Measurements from ENCODE around the gene CHTOP. TPM values are rescaled to one million over a fixed set of nuclear protein-coding genes. Genes with fewer than 3 reads are reported as not detected.

Gene CHTOP
- total and polyA plus RNA-seq, 2 of the 4 experiments (the other 2 are of a cell fraction) = 33.9 to 50.8 TPM

- in situ Hi-C loops (cut with MboI; ENCODE audit: low sequenced_read_pairs) = no loop called here
- H3K14ac ChIP-seq (replicated peaks; ENCODE audit: low read depth, low read length) = no peak overlapping the region
- no peak overlapping the region for H2AK5ac ChIP-seq (ENCODE audit: low read depth, low read length)
- ATAC-seq (ENCODE audit: low read depth) (no peak), DNase-seq (no peak)
- no peak overlapping the region for H3K18ac ChIP-seq (ENCODE audit: low read depth, low read length)
- no peak for TF ChIP-seq FOS (IDR thresholded peaks at IDR 0.05; ENCODE audit: low read depth, low read length)
- TF ChIP-seq CHD1 (IDR thresholded peaks at IDR 0.05; ENCODE audit: low read depth, low read length) = no peak
- no peak for TF ChIP-seq USF2 (IDR thresholded peaks at IDR 0.05; ENCODE audit: low read depth, low read length)
- TF ChIP-seq MXI1 (IDR thresholded peaks at IDR 0.05; ENCODE audit: borderline replicate concordance, low read depth, low read length) = no peak
- TF ChIP-seq MAFK (IDR thresholded peaks at IDR 0.05; ENCODE audit: low read depth, low read length) = no peak
- no peak for TF ChIP-seq SMC3 (IDR thresholded peaks at IDR 0.05; ENCODE audit: low read depth, low read length)
- TF ChIP-seq CTCF (conservative IDR thresholded peaks at IDR 0.05; ENCODE audit: low read depth, low read length) = no peak
- no peak for TF ChIP-seq MAZ (IDR thresholded peaks at IDR 0.05; ENCODE audit: borderline replicate concordance, low read depth, low read length)
- no peak for TF ChIP-seq RFX5 (IDR thresholded peaks at IDR 0.05; ENCODE audit: low read depth, low read length)
- TF ChIP-seq NFE2L2 (IDR thresholded peaks at IDR 0.05; ENCODE audit: low read depth, low read length) = no peak
- TF ChIP-seq BHLHE40 (IDR thresholded peaks at IDR 0.05; ENCODE audit: low read depth, low read length) = no peak
- TF ChIP-seq RAD21 (IDR thresholded peaks at IDR 0.05; ENCODE audit: low read length) = no peak
- TF ChIP-seq RCOR1 (IDR thresholded peaks at IDR 0.05; ENCODE audit: insufficient replicate concordance, low read length) = no peak
- TF ChIP-seq CEBPB (IDR thresholded peaks at IDR 0.05; ENCODE audit: low read depth, low read length) = no peak
- BruUV-seq (replicated peaks) = no TSS peak
- 0 out of 2 replicates have a peak, but pooled peaks cover 8% of the 10 kb centered on the region for H3K9me1 ChIP-seq (ENCODE audit: insufficient read depth, low read length)
- no peaks in the 10 kb centered on the region for H3K27me3 ChIP-seq (ENCODE audit: control insufficient read depth, insufficient read depth, low read length)
- dilution Hi-C loops (cut with HindIII; ENCODE audit: low sequenced_read_pairs, unreplicated experiment) = no loop called here
- no peak overlapping the region for H4K91ac ChIP-seq (ENCODE audit: insufficient read depth, low read depth, low read length)
- no peak overlapping the region for H2AK9ac ChIP-seq (replicated peaks; ENCODE audit: low read depth, low read length, poor library complexity)
- no peak overlapping the region for H2BK5ac ChIP-seq (ENCODE audit: low read depth, low read length, poor library complexity, severe bottlenecking)
- 82% methylated on average over 3 of the region's 9 CpGs; no CpG with 5 or more reads in 1 of the 2 experiments for WGBS, 2 experiments (ENCODE audit: extremely low coverage in 2 of 2, insufficient read length in 1 of 2)
- no peak overlapping the region for H3K27ac ChIP-seq (ENCODE audit: insufficient read depth, low read length)
- no peak overlapping the region for H3K56ac ChIP-seq (ENCODE audit: extremely low read depth, insufficient read depth, low read length)
- H3K9ac ChIP-seq (ENCODE audit: low read depth, low read length) = no peak overlapping the region
- peaks cover 40% of the 10 kb centered on the region for H3K36me3 ChIP-seq (ENCODE audit: control insufficient read depth, insufficient read depth, low read length)
- no peaks in the 10 kb centered on the region for H3K9me3 ChIP-seq (ENCODE audit: control insufficient read depth, insufficient read depth, low read length)
- no peak overlapping the region for H2BK15ac ChIP-seq (ENCODE audit: low read depth, low read length)
- H2BK20ac ChIP-seq (ENCODE audit: low read depth, low read length) = no peak overlapping the region
- intact Hi-C loops (cut with micrococcal nuclease) = no loop called here
- peaks cover 43 to 60% of the 10 kb centered on the region in 2 experiments for H3K79me1 ChIP-seq (ENCODE audit: low read depth in 1 of 2, low read length in 2 of 2)
- H3K4me3 ChIP-seq (ENCODE audit: insufficient read depth, low read depth, low read length) = no peak overlapping the region
- no peak overlapping the region for H4K5ac ChIP-seq (ENCODE audit: low read depth, low read length)
- no peak overlapping the region for H4K8ac ChIP-seq (ENCODE audit: low read depth in 2 of 2, low read length in 2 of 2)
- peaks cover 35% of the 10 kb centered on the region for H4K20me1 ChIP-seq (ENCODE audit: insufficient read depth, low read length)
- CTCF ChIA-PET = no interaction called here
- no peak overlapping the region for H3K23ac ChIP-seq (ENCODE audit: low read depth, low read length)
- peaks cover 3% of the 10 kb centered on the region for H3K4me1 ChIP-seq (ENCODE audit: control insufficient read depth, insufficient read depth, low read length)
- no peak overlapping the region for H2BK120ac ChIP-seq (ENCODE audit: low read depth, low read length)
- no peak overlapping the region for H3K4ac ChIP-seq (ENCODE audit: low read depth, low read length)
- no peak overlapping the region for H2AFZ ChIP-seq (replicated peaks; ENCODE audit: low read length, poor library complexity)
- H3K4me2 ChIP-seq (ENCODE audit: low read depth, low read length) = no peak overlapping the region; the same call in 1 of the 2 replicates
- POLR2A ChIA-PET (ENCODE audit: unreplicated experiment) = no interaction called here
Measured at GRCh38 chr1:153636312-153636711, 2.4 kb downstream of the CHTOP start.
